Measurements from ENCODE around the gene OPN3. TPM values are rescaled to one million over a fixed set of nuclear protein-coding genes. Genes with fewer than 3 reads are reported as not detected.

The OPN3 gene
- polyA plus RNA-seq, 1 donor from 2014 or later, result 2.7 TPM

GRCh38 chr1:241638099-241638682, 2.0 kb downstream of the OPN3 start:
- Histone ChIP-seq H3K9ac (ENCODE audit: low read length) (no peak overlapping the region), H3K27ac (ENCODE audit: low read length) (no peak overlapping the region), H3K27me3 (ENCODE audit: insufficient read depth, low read depth, low read length) (no peaks in the 10 kb centered on the region), H3K36me3 (ENCODE audit: insufficient read depth, low read length) (peaks cover 13% of the 10 kb centered on the region), H2AFZ (ENCODE audit: low read depth, low read length) (no peak overlapping the region), H3K79me2 (replicated peaks; ENCODE audit: insufficient read depth, low read length) (peaks cover 26% of the 10 kb centered on the region), H3K9me2 (ENCODE audit: insufficient read depth, low read length) (no peaks in the 10 kb centered on the region), H3K4me3 (ENCODE audit: low read length) (peak overlapping the region; percentile 84), H3K4me2 (ENCODE audit: low read length) (peak overlapping the region; percentile 81), H4K20me1 (ENCODE audit: insufficient read depth) (no peaks in the 10 kb centered on the region), H3F3A (ENCODE audit: insufficient read depth, low read length, poor library complexity, severe bottlenecking) (no peaks in the 10 kb centered on the region), H3K9me3 (ENCODE audit: low read length) (no peaks in the 10 kb centered on the region)
- TF ChIP-seq RAD21 (conservative IDR thresholded peaks at IDR 0.05), result no peak
- no peak for TF ChIP-seq MXI1 (conservative IDR thresholded peaks at IDR 0.05; ENCODE audit: poor library complexity, severe bottlenecking)
- no peak for TF ChIP-seq EZH2 (IDR thresholded peaks at IDR 0.05; ENCODE audit: borderline replicate concordance, insufficient read depth, low read length, poor library complexity, severe bottlenecking)
- TF ChIP-seq CTCF (IDR thresholded peaks at IDR 0.05; ENCODE audit: poor library complexity, severe bottlenecking), result no peak
- TF ChIP-seq POLR2AphosphoS5 (IDR thresholded peaks at IDR 0.05), result no peak
- TF ChIP-seq SMC3 (conservative IDR thresholded peaks at IDR 0.05; ENCODE audit: poor library complexity), result no peak
- TF ChIP-seq TAF1 (IDR thresholded peaks at IDR 0.05; ENCODE audit: low read depth), result no peak
- no peak for TF ChIP-seq REST (IDR thresholded peaks at IDR 0.05; ENCODE audit: borderline replicate concordance)
- no peak for TF ChIP-seq EP300 (conservative IDR thresholded peaks at IDR 0.05; ENCODE audit: poor library complexity, severe bottlenecking)

- Histone ChIP-seq H3K9me3 (ENCODE audit: low read length) (no peaks in the 10 kb centered on the region), H3K4me3 (ENCODE audit: low read length) (peak overlapping the region; percentile 84), H3F3A (ENCODE audit: insufficient read depth, low read length, poor library complexity, severe bottlenecking) (no peaks in the 10 kb centered on the region), H4K20me1 (ENCODE audit: insufficient read depth) (no peaks in the 10 kb centered on the region), H3K4me2 (ENCODE audit: low read length) (no peak overlapping the region), H3K36me3 (ENCODE audit: insufficient read depth, low read length) (peaks cover 13% of the 10 kb centered on the region), H3K9me2 (ENCODE audit: insufficient read depth, low read length) (no peaks in the 10 kb centered on the region), H3K27me3 (ENCODE audit: insufficient read depth, low read depth, low read length) (no peaks in the 10 kb centered on the region), H3K79me2 (replicated peaks; ENCODE audit: insufficient read depth, low read length) (peaks cover 26% of the 10 kb centered on the region), H3K27ac (ENCODE audit: low read length) (no peak overlapping the region), H3K9ac (ENCODE audit: low read length) (no peak overlapping the region), H2AFZ (ENCODE audit: low read depth, low read length) (no peak overlapping the region)
- TF ChIP-seq SMC3 (conservative IDR thresholded peaks at IDR 0.05; ENCODE audit: poor library complexity) (no peak), REST (IDR thresholded peaks at IDR 0.05; ENCODE audit: borderline replicate concordance) (no peak), RAD21 (conservative IDR thresholded peaks at IDR 0.05) (no peak), CTCF (IDR thresholded peaks at IDR 0.05; ENCODE audit: poor library complexity, severe bottlenecking) (no peak), POLR2AphosphoS5 (IDR thresholded peaks at IDR 0.05) (no peak), EP300 (conservative IDR thresholded peaks at IDR 0.05; ENCODE audit: poor library complexity, severe bottlenecking) (no peak), TAF1 (IDR thresholded peaks at IDR 0.05; ENCODE audit: low read depth) (no peak), EZH2 (IDR thresholded peaks at IDR 0.05; ENCODE audit: borderline replicate concordance, insufficient read depth, low read length, poor library complexity, severe bottlenecking) (no peak), MXI1 (conservative IDR thresholded peaks at IDR 0.05; ENCODE audit: poor library complexity, severe bottlenecking) (no peak)
Measured at GRCh38 chr1:241637604-241638003, 2.6 kb downstream of the OPN3 start.

Data from neural cell (in vitro differentiated cells).